Measurements from ENCODE around the gene TMTC1.

- no peak for TF ChIP-seq ZSCAN29 (IDR thresholded peaks at IDR 0.05)
- TF ChIP-seq ZC3H8 (IDR thresholded peaks at IDR 0.05): no peak
- no peak for TF ChIP-seq E2F1 (CRISPR knock-in tag; IDR thresholded peaks at IDR 0.05)
- no peak for TF ChIP-seq POLR2AphosphoS5 (IDR thresholded peaks at IDR 0.05; ENCODE audit: control insufficient read depth, insufficient read depth, low read depth, low read length)
- no peak for TF ChIP-seq SREBF1 (IDR thresholded peaks at IDR 0.05; ENCODE audit: borderline replicate concordance, low read depth, low read length)
- TF ChIP-seq TCF7L2 (IDR thresholded peaks at IDR 0.05; ENCODE audit: low read depth, low read length): no peak
- TF ChIP-seq FOSL1 (tag; conservative IDR thresholded peaks at IDR 0.05): no peak
- TF ChIP-seq, protein P1, sequence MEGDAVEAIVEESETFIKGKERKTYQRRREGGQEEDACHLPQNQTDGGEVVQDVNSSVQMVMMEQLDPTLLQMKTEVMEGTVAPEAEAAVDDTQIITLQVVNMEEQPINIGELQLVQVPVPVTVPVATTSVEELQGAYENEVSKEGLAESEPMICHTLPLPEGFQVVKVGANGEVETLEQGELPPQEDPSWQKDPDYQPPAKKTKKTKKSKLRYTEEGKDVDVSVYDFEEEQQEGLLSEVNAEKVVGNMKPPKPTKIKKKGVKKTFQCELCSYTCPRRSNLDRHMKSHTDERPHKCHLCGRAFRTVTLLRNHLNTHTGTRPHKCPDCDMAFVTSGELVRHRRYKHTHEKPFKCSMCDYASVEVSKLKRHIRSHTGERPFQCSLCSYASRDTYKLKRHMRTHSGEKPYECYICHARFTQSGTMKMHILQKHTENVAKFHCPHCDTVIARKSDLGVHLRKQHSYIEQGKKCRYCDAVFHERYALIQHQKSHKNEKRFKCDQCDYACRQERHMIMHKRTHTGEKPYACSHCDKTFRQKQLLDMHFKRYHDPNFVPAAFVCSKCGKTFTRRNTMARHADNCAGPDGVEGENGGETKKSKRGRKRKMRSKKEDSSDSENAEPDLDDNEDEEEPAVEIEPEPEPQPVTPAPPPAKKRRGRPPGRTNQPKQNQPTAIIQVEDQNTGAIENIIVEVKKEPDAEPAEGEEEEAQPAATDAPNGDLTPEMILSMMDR (IDR thresholded peaks at IDR 0.05 in 2 of 3, conservative IDR thresholded peaks at IDR 0.05 in 1 of 3; ENCODE audit: insufficient read depth in 2 of 3, low read depth in 1 of 3, low read length in 3 of 3): no peak
- no peak for TF ChIP-seq RB1 (IDR thresholded peaks at IDR 0.05; ENCODE audit: low read depth)
- TF ChIP-seq SMARCE1 (IDR thresholded peaks at IDR 0.05): no peak
- TF ChIP-seq SIN3A (IDR thresholded peaks at IDR 0.05; ENCODE audit: borderline replicate concordance in 2 of 2, control insufficient read depth in 1 of 2, low read depth in 2 of 2, low read length in 2 of 2): no peak
- TF ChIP-seq, protein P2, sequence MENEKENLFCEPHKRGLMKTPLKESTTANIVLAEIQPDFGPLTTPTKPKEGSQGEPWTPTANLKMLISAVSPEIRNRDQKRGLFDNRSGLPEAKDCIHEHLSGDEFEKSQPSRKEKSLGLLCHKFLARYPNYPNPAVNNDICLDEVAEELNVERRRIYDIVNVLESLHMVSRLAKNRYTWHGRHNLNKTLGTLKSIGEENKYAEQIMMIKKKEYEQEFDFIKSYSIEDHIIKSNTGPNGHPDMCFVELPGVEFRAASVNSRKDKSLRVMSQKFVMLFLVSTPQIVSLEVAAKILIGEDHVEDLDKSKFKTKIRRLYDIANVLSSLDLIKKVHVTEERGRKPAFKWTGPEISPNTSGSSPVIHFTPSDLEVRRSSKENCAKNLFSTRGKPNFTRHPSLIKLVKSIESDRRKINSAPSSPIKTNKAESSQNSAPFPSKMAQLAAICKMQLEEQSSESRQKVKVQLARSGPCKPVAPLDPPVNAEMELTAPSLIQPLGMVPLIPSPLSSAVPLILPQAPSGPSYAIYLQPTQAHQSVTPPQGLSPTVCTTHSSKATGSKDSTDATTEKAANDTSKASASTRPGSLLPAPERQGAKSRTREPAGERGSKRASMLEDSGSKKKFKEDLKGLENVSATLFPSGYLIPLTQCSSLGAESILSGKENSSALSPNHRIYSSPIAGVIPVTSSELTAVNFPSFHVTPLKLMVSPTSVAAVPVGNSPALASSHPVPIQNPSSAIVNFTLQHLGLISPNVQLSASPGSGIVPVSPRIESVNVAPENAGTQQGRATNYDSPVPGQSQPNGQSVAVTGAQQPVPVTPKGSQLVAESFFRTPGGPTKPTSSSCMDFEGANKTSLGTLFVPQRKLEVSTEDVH (IDR thresholded peaks at IDR 0.05; ENCODE audit: low read depth, partially characterized antibody): no peak
Measured at GRCh38 chr12:29451888-29452287, 331.9 kb downstream of the TMTC1 start.

All from K562 (cell line).